HL-60 (cell line): ENCODE measurements around the gene EHF.

Experiments
- CTCF ChIP-seq: IDR thresholded peaks from one replicate; pipeline ENCODE4 v1.5.1; 2011; ENCODE audit warnings: low read length, control low read depth, inconsistent platforms; ENCODE audit not compliant: insufficient read depth
- GABPA ChIP-seq: IDR thresholded peaks from 2 replicates; pipeline ENCODE4 v1.6.1; 2012; ENCODE audit warnings: low read depth
- POLR2AphosphoS5 ChIP-seq: IDR thresholded peaks from 2 replicates; pipeline ENCODE4 v1.6.1; 2012; ENCODE audit warnings: low read depth
- REST ChIP-seq: IDR thresholded peaks from 2 replicates; pipeline ENCODE4 v1.6.1; 2012; ENCODE audit warnings: low read depth; ENCODE audit not compliant: insufficient replicate concordance
- SPI1 ChIP-seq: IDR thresholded peaks from 2 replicates; pipeline ENCODE4 v1.6.1; 2012; ENCODE audit warnings: low read depth, mild to moderate bottlenecking, borderline replicate concordance

- TF ChIP-seq CTCF (no peak), GABPA (no peak), POLR2AphosphoS5 (no peak), REST (no peak), SPI1 (no peak)
These were observed 6.3 kb downstream of the EHF start for GRCh38 chr11:34627197-34627596.
